Sigmoid colon (tissue), 7 donors: ENCODE data around the gene CNGB1. TPM values are rescaled to one million over a fixed set of nuclear protein-coding genes. Genes with fewer than 3 reads are reported as not detected.
"Not testable (repeated sequence)": the region's sequence is repeated elsewhere in the genome, so short reads cannot be mapped to it uniquely, and the experiment has no call there.

ENCODE experiments used
- DNase-seq: peaks from one replicate; pipeline ENCODE4 v3.0.0-alpha.2; 2019
- H3K27ac ChIP-seq, 4 donors: fragments of 200-600 bp; sonication (generic); one replicate each; pipeline ENCODE4 v1.5.1; 2016 to 2019; ENCODE audit warnings: mild to moderate bottlenecking in 1 of 4
- H3K27me3 ChIP-seq, 3 donors: fragments of 200-600 bp; sonication (generic); one replicate each; pipeline ENCODE4 v1.5.1; 2019; ENCODE audit warnings: mild to moderate bottlenecking in 1 of 3
- H3K36me3 ChIP-seq, 4 donors: fragments of 200-600 bp; sonication (generic); one replicate each; pipeline ENCODE4 v1.5.1; 2016 to 2019
- H3K4me1 ChIP-seq, 4 donors: fragments of 200-600 bp; sonication (generic); one replicate each; pipeline ENCODE4 v1.5.1; 2017 to 2019
- H3K4me3 ChIP-seq, 4 donors: fragments of 200-600 bp; sonication (generic); one replicate each; pipeline ENCODE4 v1.5.1; 2017 to 2019; ENCODE audit warnings: mild to moderate bottlenecking in 2 of 4, moderate library complexity in 1 of 4
- H3K9me3 ChIP-seq, 4 donors: fragments of 200-600 bp in 3 of 4; sonication (generic) in 3 of 4; one replicate each; pipeline versions ENCODE4 v1.5.1 to v1.6.1; 2013 to 2019
- CTCF ChIP-seq, 4 experiments: fragments of 450-650 bp in 3 of 4; fragments of 200-600 bp in 1 of 4; IDR thresholded peaks; one replicate each; pipeline ENCODE4 v1.5.1; 2016 to 2019; ENCODE audit warnings: antibody characterized with exemption in 4 of 4, mild to moderate bottlenecking in 3 of 4, moderate library complexity in 2 of 4
- EP300 ChIP-seq, 4 donors: sonication (generic); formaldehyde crosslinking; IDR thresholded peaks; one replicate each; pipeline ENCODE4 v1.6.1; 2017; ENCODE audit warnings: antibody characterized with exemption in 4 of 4
- POLR2A ChIP-seq, 2 donors: fragments of 450-650 bp; IDR thresholded peaks; one replicate each; pipeline ENCODE4 v1.6.1; 2016; ENCODE audit warnings: antibody characterized with exemption in 2 of 2, mild to moderate bottlenecking in 2 of 2, moderate library complexity in 2 of 2
- POLR2AphosphoS5 ChIP-seq, 4 donors: sonication (generic); formaldehyde crosslinking; IDR thresholded peaks; one replicate each; pipeline ENCODE4 v1.6.1; 2017; ENCODE audit warnings: antibody characterized with exemption in 4 of 4
- WGBS, 2 donors: extraction: QIAGEN DNeasy Blood & Tissue Kit; methylation state at CpG; one replicate each; pipeline ENCODE4 v1.1.7; 2013; 5-methylcytosine and 5-hydroxymethylcytosine counted together
- intact Hi-C: fragments of 100-400 bp; cut with DNase I; formaldehyde crosslinking; loops from one replicate; pipeline ENCODE4 v1.15.1; 2023
- polyA plus RNA-seq, 3 donors: library from polyadenylated mRNA; stranded (reverse); fragments of 200-250 nt; gene quantifications; one replicate each; pipeline ENCODE4 v1.2.3, GENCODE V29; 2013
- total RNA-seq, 4 donors: library from RNA; depleted of rRNA; stranded (reverse); fragments of >200 nt; gene quantifications; one replicate each; pipeline ENCODE4 v1.1.0, GENCODE V29; 2016
- donor health status: healthy with polysubstance abuse.
- donor health status: Bipolar disorder and iron deficiency.
- donor health status: healthy.

The CNGB1 gene
- total and polyA plus RNA-seq, 7 donors, result 0.70 to 13.0 (median 1.4) TPM; not detected in 3

GRCh38 chr16:57840833-57841232 is 130.1 kb downstream of the CNGB1 start:
- no peak overlapping the region for H3K4me3 ChIP-seq
- H3K9me3 ChIP-seq, result no peaks in the 10 kb centered on the region
- no peaks in the 10 kb centered on the region for H3K27me3 ChIP-seq
- DNase-seq, result no peak
- intact Hi-C loops, result no loop called here
- TF ChIP-seq CTCF (IDR thresholded peaks at IDR 0.05), result no peak
- TF ChIP-seq POLR2A (IDR thresholded peaks at IDR 0.05), result no peak
- no peak for TF ChIP-seq EP300 (IDR thresholded peaks at IDR 0.05)
- H3K4me1 ChIP-seq, result no peaks in the 10 kb centered on the region
- H3K36me3 ChIP-seq, result no peaks in the 10 kb centered on the region
- WGBS, 2 donors, result 80 to 88% methylated on average over 8 of the region's 8 CpGs
- no peak overlapping the region for H3K27ac ChIP-seq

- no peak overlapping the region for H3K4me3 ChIP-seq
- no peak overlapping the region for H3K27ac ChIP-seq
These were observed 132.8 kb downstream of the CNGB1 start for GRCh38 chr16:57838161-57838560.

GRCh38 chr16:57837305-57838125 is 133.4 kb downstream of the CNGB1 start:
- Histone ChIP-seq H3K27ac (no peak overlapping the region), H3K9me3 (no peaks in the 10 kb centered on the region), H3K27me3 (no peaks in the 10 kb centered on the region), H3K4me3 (no peak overlapping the region), H3K4me1 (no peaks in the 10 kb centered on the region), H3K36me3 (no peaks in the 10 kb centered on the region)
- WGBS, 2 donors, result 72 to 81% methylated on average over 10 of the region's 10 CpGs
- DNase-seq, result no peak
- TF ChIP-seq POLR2AphosphoS5 (IDR thresholded peaks at IDR 0.05) (no peak), POLR2A (IDR thresholded peaks at IDR 0.05) (no peak), CTCF (IDR thresholded peaks at IDR 0.05) (no peak), EP300 (IDR thresholded peaks at IDR 0.05) (no peak)
- intact Hi-C loops, result no loop called here

More at GRCh38 chr16:57838161-57838560, 132.8 kb downstream of the CNGB1 start:
- Histone ChIP-seq H3K9me3 (no peaks in the 10 kb centered on the region), H3K27me3 (no peaks in the 10 kb centered on the region), H3K4me1 (no peaks in the 10 kb centered on the region), H3K36me3 (no peaks in the 10 kb centered on the region)
- 67 to 76% methylated on average over 13 of the region's 13 CpGs for WGBS, 2 donors
- intact Hi-C loops, result no loop called here
- TF ChIP-seq POLR2AphosphoS5 (IDR thresholded peaks at IDR 0.05), result no peak
- TF ChIP-seq EP300 (IDR thresholded peaks at IDR 0.05), result no peak
- TF ChIP-seq CTCF (IDR thresholded peaks at IDR 0.05), result no peak
- no peak for TF ChIP-seq POLR2A (IDR thresholded peaks at IDR 0.05)
- no peak for DNase-seq

- DNase-seq, H3K27ac ChIP-seq, H3K27me3 ChIP-seq, intact Hi-C loops, H3K9me3 ChIP-seq, H3K4me1 ChIP-seq, H3K4me3 ChIP-seq, H3K36me3 ChIP-seq: not testable (repeated sequence)
- WGBS, 2 donors, result 92 to 93% methylated on average over 4 of the region's 4 CpGs
These were observed 135.5 kb downstream of the CNGB1 start for GRCh38 chr16:57835439-57835838.

- WGBS, 2 donors, result 77 to 80% methylated on average over 5 of the region's 5 CpGs
- H3K9me3 ChIP-seq, result no peaks in the 10 kb centered on the region
These were observed 136.0 kb downstream of the CNGB1 start for GRCh38 chr16:57834936-57835335.

More at GRCh38 chr16:57834936-57835335, 136.0 kb downstream of the CNGB1 start:
- intact Hi-C loops, result no loop called here
- no peaks in the 10 kb centered on the region for H3K27me3 ChIP-seq
- no peak overlapping the region for H3K4me3 ChIP-seq
- no peak overlapping the region for H3K27ac ChIP-seq
- peaks cover 0 to under 1% (median 0%) of the 10 kb centered on the region in 4 donors for H3K4me1 ChIP-seq
- no peak for DNase-seq
- H3K36me3 ChIP-seq, result no peaks in the 10 kb centered on the region
- TF ChIP-seq POLR2A (IDR thresholded peaks at IDR 0.05), result no peak
- TF ChIP-seq POLR2AphosphoS5 (IDR thresholded peaks at IDR 0.05), result no peak
- TF ChIP-seq EP300 (IDR thresholded peaks at IDR 0.05), result no peak
- TF ChIP-seq CTCF (IDR thresholded peaks at IDR 0.05), result no peak

Other genes starting within 250 kb of the CNGB1 start
- gene KATNB1, start 235.4 kb downstream of the CNGB1 start, total RNA-seq, result 10 to 100 TPM in 2 of 4 donors, 1 to 10 TPM in 2; 4.3 to 15.0 (median 10.1) TPM
- gene KATNB1, start 235.4 kb downstream of the CNGB1 start, polyA plus RNA-seq, result 10 to 100 TPM in 2 of 3 donors, 1 to 10 TPM in 1; 8.6 to 18.6 (median 10.8) TPM
- 10 to 100 TPM; 10.0 to 31.2 (median 21.6) TPM for gene KIFC3, start 168.6 kb downstream of the CNGB1 start, total RNA-seq
- gene KIFC3, start 168.6 kb downstream of the CNGB1 start, polyA plus RNA-seq, result 1 to 10 TPM; 2.5 to 7.2 (median 6.4) TPM
- 1 to 10 TPM; 4.1 to 5.7 (median 4.9) TPM for gene ZNF319, start 29.5 kb upstream of the CNGB1 start, total RNA-seq
- gene ZNF319, start 29.5 kb upstream of the CNGB1 start, polyA plus RNA-seq, result 1 to 10 TPM; 1.2 to 5.7 (median 1.2) TPM
- 10 to 100 TPM; 19.9 to 44.9 (median 34.9) TPM for gene USB1, start 30.3 kb upstream of the CNGB1 start, total RNA-seq
- gene USB1, start 30.3 kb upstream of the CNGB1 start, polyA plus RNA-seq, result 10 to 100 TPM; 31.1 to 39.1 (median 36.6) TPM
- gene MMP15, start 54.6 kb upstream of the CNGB1 start, total RNA-seq, result 10 to 100 TPM in 1 of 4 donors, 1 to 10 TPM in 3; 2.3 to 10.5 (median 5.1) TPM
- 10 to 100 TPM; 10.8 to 54.0 (median 13.4) TPM for gene MMP15, start 54.6 kb upstream of the CNGB1 start, polyA plus RNA-seq
- gene CFAP20, start 158.3 kb upstream of the CNGB1 start, total RNA-seq, result 10 to 100 TPM; 11.9 to 42.5 (median 26.6) TPM
- gene CFAP20, start 158.3 kb upstream of the CNGB1 start, polyA plus RNA-seq, result 10 to 100 TPM; 17.4 to 30.1 (median 28.3) TPM
- gene CSNK2A2, start 227.0 kb upstream of the CNGB1 start, total RNA-seq, result 10 to 100 TPM; 29.5 to 79.8 (median 33.0) TPM
- 10 to 100 TPM; 14.1 to 26.2 (median 21.0) TPM for gene CSNK2A2, start 227.0 kb upstream of the CNGB1 start, polyA plus RNA-seq